ENCODE data around the gene DCLK2. TPM values are rescaled to one million over a fixed set of nuclear protein-coding genes. Genes with fewer than 3 reads are reported as not detected.
"Not testable (repeated sequence)": the region's sequence is repeated elsewhere in the genome, so short reads cannot be mapped to it uniquely, and the experiment has no call there.

Gene DCLK2
- total and polyA plus RNA-seq, 2 donors from 2014 or later = 2.6 to 3.4 TPM

DNA sequence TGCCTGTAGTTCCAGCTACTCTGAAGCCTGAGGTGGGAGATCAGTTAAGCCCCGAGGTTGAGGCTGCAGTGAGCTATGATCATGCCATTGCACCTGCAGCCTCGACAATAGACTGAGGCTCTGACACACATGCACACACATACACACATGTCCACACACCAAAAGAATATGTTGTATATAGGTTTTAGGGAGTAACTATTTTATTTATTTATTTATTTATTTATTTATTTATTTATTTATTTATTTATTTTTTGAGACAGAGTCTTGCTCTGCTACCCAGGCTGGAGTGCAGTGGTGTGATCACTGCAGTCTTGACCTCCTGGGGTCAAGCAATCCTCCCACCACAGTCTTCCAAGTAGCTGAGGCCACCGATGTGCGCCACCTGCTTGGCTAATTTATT, 78.3 kb downstream of the DCLK2 start:
- Histone ChIP-seq H3K9me3 (ENCODE audit: control insufficient read depth in 2 of 3, insufficient read depth in 1 of 3, low read length in 3 of 3) (no peaks in the 10 kb centered on the region), H3K4me3 (ENCODE audit: low read length in 3 of 3) (no peak overlapping the region), H3K27ac (ENCODE audit: low read depth in 2 of 2, low read length in 2 of 2) (no peak overlapping the region), H3K27me3 (ENCODE audit: control insufficient read depth, insufficient read depth, low read length) (no peaks in the 10 kb centered on the region), H3K9ac (ENCODE audit: low read length in 3 of 3) (no peak overlapping the region), H3K36me3 (ENCODE audit: control insufficient read depth in 2 of 3, insufficient read depth in 3 of 3, low read length in 3 of 3) (no peaks in the 10 kb centered on the region), H3K4me1 (ENCODE audit: control insufficient read depth in 2 of 3, insufficient read depth in 2 of 3, low read depth in 1 of 3, low read length in 3 of 3) (no peaks in the 10 kb centered on the region)
- DNase-seq = no peak
- no peak for FAIRE-seq
- intact Hi-C loops (cut with DNase I) = no loop called here
- TF ChIP-seq, protein P1, sequence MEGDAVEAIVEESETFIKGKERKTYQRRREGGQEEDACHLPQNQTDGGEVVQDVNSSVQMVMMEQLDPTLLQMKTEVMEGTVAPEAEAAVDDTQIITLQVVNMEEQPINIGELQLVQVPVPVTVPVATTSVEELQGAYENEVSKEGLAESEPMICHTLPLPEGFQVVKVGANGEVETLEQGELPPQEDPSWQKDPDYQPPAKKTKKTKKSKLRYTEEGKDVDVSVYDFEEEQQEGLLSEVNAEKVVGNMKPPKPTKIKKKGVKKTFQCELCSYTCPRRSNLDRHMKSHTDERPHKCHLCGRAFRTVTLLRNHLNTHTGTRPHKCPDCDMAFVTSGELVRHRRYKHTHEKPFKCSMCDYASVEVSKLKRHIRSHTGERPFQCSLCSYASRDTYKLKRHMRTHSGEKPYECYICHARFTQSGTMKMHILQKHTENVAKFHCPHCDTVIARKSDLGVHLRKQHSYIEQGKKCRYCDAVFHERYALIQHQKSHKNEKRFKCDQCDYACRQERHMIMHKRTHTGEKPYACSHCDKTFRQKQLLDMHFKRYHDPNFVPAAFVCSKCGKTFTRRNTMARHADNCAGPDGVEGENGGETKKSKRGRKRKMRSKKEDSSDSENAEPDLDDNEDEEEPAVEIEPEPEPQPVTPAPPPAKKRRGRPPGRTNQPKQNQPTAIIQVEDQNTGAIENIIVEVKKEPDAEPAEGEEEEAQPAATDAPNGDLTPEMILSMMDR (IDR thresholded peaks at IDR 0.05; ENCODE audit: borderline replicate concordance, extremely low read depth, insufficient read depth) = no peak

DNA sequence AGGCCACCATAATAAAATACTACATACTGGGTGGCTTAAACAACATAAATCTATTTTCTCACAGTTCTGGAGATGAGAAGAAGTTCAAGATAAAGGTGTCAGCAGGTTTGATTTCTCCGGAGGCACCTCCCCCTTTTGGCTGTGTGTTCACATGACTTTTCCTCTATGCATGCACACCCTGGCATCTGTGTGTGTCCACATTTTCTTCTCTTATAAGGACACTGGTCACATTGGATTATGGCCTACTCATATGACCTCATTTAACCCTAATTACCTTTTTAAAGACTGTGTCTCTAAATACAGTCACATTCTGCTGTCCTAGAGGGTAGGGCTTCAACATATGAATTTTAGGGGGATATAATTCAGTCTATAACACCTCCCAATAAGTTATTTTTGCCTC, 79.8 kb downstream of the DCLK2 start:
- Histone ChIP-seq H3K27me3 (ENCODE audit: control insufficient read depth, insufficient read depth, low read length) (no peaks in the 10 kb centered on the region), H3K9ac (ENCODE audit: low read length in 3 of 3) (no peak overlapping the region), H3K27ac (ENCODE audit: low read depth in 2 of 2, low read length in 2 of 2) (no peak overlapping the region), H3K4me1 (ENCODE audit: control insufficient read depth in 2 of 3, insufficient read depth in 2 of 3, low read depth in 1 of 3, low read length in 3 of 3) (no peaks in the 10 kb centered on the region), H3K9me3 (ENCODE audit: control insufficient read depth in 2 of 3, insufficient read depth in 1 of 3, low read length in 3 of 3) (no peaks in the 10 kb centered on the region), H3K4me3 (ENCODE audit: low read length in 3 of 3) (no peak overlapping the region), H3K36me3 (ENCODE audit: control insufficient read depth in 2 of 3, insufficient read depth in 3 of 3, low read length in 3 of 3) (no peaks in the 10 kb centered on the region)
- intact Hi-C loops (cut with DNase I) = no loop called here
- DNase-seq (no peak), FAIRE-seq (no peak)
- TF ChIP-seq, protein P1 (IDR thresholded peaks at IDR 0.05; ENCODE audit: borderline replicate concordance, extremely low read depth, insufficient read depth) = no peak

DNA sequence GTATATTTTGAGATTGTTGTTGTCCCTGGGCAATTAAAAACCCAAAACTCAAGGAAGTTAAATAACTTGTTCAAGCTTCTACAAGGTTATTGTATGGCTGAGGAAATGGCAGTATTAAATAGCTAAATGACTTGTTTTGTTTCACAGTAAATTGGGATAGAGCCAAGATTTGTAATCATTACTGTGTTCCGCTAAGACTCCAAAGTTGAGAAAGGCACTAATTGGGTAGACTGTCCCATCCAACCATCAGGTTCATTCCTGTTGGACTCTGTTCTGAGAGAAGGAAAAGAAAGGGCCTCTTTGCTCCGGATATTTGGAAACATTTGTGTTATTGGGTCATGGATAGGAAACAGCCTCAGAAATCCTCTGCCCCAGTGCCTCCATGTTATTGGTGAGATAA, 82.2 kb downstream of the DCLK2 start:
- Histone ChIP-seq H3K4me1 (ENCODE audit: control insufficient read depth in 2 of 3, insufficient read depth in 2 of 3, low read depth in 1 of 3, low read length in 3 of 3) (no peaks in the 10 kb centered on the region), H3K27me3 (ENCODE audit: control insufficient read depth, insufficient read depth, low read length) (no peaks in the 10 kb centered on the region), H3K36me3 (ENCODE audit: control insufficient read depth in 2 of 3, insufficient read depth in 3 of 3, low read length in 3 of 3) (no peaks in the 10 kb centered on the region), H3K9ac (ENCODE audit: low read length in 3 of 3) (no peak overlapping the region), H3K27ac (ENCODE audit: low read depth in 2 of 2, low read length in 2 of 2) (no peak overlapping the region), H3K9me3 (ENCODE audit: control insufficient read depth in 2 of 3, insufficient read depth in 1 of 3, low read length in 3 of 3) (no peaks in the 10 kb centered on the region), H3K4me3 (ENCODE audit: low read length in 3 of 3) (no peak overlapping the region)
- TF ChIP-seq, protein P1 (IDR thresholded peaks at IDR 0.05; ENCODE audit: borderline replicate concordance, extremely low read depth, insufficient read depth) = no peak
- DNase-seq = peak in 1 of 5 donors; percentile 13
- intact Hi-C loops (cut with DNase I) = no loop called here
- FAIRE-seq = no peak

DNA sequence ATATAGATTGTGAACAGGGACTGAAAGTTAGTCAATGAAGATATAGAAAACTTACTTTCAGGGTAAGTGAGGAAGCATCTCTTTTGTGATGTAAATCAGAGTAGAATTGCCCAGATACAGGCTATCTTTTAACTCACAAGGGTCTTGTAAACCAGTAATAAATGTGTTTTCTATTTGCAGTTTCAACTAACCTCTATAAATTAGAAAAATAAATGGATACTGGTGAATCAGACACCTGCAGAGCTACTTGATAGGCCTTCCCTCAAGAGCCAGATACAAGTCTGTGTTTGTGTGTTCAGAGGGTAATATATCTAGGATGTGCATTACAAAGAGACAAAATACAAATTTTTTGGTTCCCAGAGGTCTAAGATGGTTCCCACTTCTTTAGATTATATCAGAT, 82.9 kb downstream of the DCLK2 start:
- TF ChIP-seq, protein P1 (IDR thresholded peaks at IDR 0.05; ENCODE audit: borderline replicate concordance, extremely low read depth, insufficient read depth) = no peak
- intact Hi-C loops (cut with DNase I) = no loop called here
- no peaks in the 10 kb centered on the region for H3K9me3 ChIP-seq (ENCODE audit: control insufficient read depth in 2 of 3, insufficient read depth in 1 of 3, low read length in 3 of 3)
- H3K9ac ChIP-seq (ENCODE audit: low read length in 3 of 3) = no peak overlapping the region
- H3K4me1 ChIP-seq (ENCODE audit: control insufficient read depth in 2 of 3, insufficient read depth in 2 of 3, low read depth in 1 of 3, low read length in 3 of 3) = no peaks in the 10 kb centered on the region
- FAIRE-seq (no peak), DNase-seq (no peak)
- no peaks in the 10 kb centered on the region for H3K27me3 ChIP-seq (ENCODE audit: control insufficient read depth, insufficient read depth, low read length)
- no peak overlapping the region for H3K4me3 ChIP-seq (ENCODE audit: low read length in 3 of 3)
- H3K27ac ChIP-seq (ENCODE audit: low read depth in 2 of 2, low read length in 2 of 2) = no peak overlapping the region
- H3K36me3 ChIP-seq (ENCODE audit: control insufficient read depth in 2 of 3, insufficient read depth in 3 of 3, low read length in 3 of 3) = no peaks in the 10 kb centered on the region

DNA sequence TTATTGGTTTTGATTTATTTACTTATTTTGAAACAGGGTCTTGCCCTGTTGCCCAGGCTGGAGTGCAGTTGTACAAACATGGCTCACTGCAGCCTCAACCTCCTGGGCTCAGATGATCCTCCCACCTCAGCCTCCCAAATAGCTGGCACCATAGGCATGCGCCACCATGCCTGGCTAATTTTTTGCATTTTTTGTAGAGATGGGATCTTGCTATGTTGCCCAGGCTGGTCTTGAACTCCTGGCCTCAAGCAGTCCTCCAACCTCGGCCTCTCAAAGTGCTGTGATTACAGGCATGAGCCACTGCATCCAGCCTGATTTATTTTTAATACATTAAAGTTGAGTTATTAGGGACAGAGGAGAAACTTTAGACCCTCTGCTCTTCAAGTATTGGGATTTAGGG, 83.8 kb downstream of the DCLK2 start:
- FAIRE-seq; H3K4me1 ChIP-seq (ENCODE audit: control insufficient read depth in 2 of 3, insufficient read depth in 2 of 3, low read depth in 1 of 3, low read length in 3 of 3); H3K36me3 ChIP-seq (ENCODE audit: control insufficient read depth in 2 of 3, insufficient read depth in 3 of 3, low read length in 3 of 3); H3K9ac ChIP-seq (ENCODE audit: low read length in 3 of 3); H3K4me3 ChIP-seq (ENCODE audit: low read length in 3 of 3); H3K27ac ChIP-seq (ENCODE audit: low read depth in 2 of 2, low read length in 2 of 2); DNase-seq; H3K9me3 ChIP-seq (ENCODE audit: control insufficient read depth in 2 of 3, insufficient read depth in 1 of 3, low read length in 3 of 3); H3K27me3 ChIP-seq (ENCODE audit: control insufficient read depth, insufficient read depth, low read length); intact Hi-C loops (cut with DNase I): not testable (repeated sequence)
